Measurements from ENCODE around the gene OR4Q3.

GRCh38 chr14:19775587-19775986 lies 32.2 kb downstream of the OR4Q3 start:
- no peak for TF ChIP-seq CTCF (IDR thresholded peaks at IDR 0.05)
- no peak for TF ChIP-seq POLR2A (IDR thresholded peaks at IDR 0.05)

Data from thyroid gland (tissue), 4 donors.